Effector memory CD8-positive, alpha-beta T cell (primary cell): ENCODE results near the gene DUS3L.

Source experiments
- ATAC-seq: fragments of 150-1000 bp; cut with Tn5 transposase; replicated peaks from 2 replicates; pipeline ENCODE4 v1.10.0; 2021; ENCODE audit warnings: mild to moderate bottlenecking, moderate library complexity
- DNase-seq, 3 experiments: peaks; one replicate each; pipeline ENCODE4 v3.0.0; 2021
- H3K27ac Mint-ChIP-seq, 2 donors: one replicate each; pipeline ENCODE4 v1.8.0; 2022; ENCODE audit warnings: mild to moderate bottlenecking in 2 of 2, mixed read lengths in 2 of 2, moderate library complexity in 2 of 2
- H3K27me3 Mint-ChIP-seq, 2 donors: one replicate each; pipeline ENCODE4 v1.8.0; 2022; ENCODE audit warnings: mixed read lengths in 2 of 2
- H3K36me3 Mint-ChIP-seq: one replicate; pipeline ENCODE4 v1.8.0; 2022; ENCODE audit warnings: mild to moderate bottlenecking, moderate library complexity, mixed read lengths; ENCODE audit not compliant: insufficient read depth
- H3K4me1 Mint-ChIP-seq, 2 donors: one replicate each; pipeline ENCODE4 v1.8.0; 2022; ENCODE audit warnings: low read depth in 2 of 2, mixed read lengths in 2 of 2
- H3K4me3 Mint-ChIP-seq, 2 donors: one replicate each; pipeline ENCODE4 v1.8.0; 2022; ENCODE audit warnings: mild to moderate bottlenecking in 2 of 2, mixed read lengths in 2 of 2, moderate library complexity in 2 of 2
- H3K9me3 Mint-ChIP-seq, 2 donors: one replicate each; pipeline ENCODE4 v1.8.0; 2022; ENCODE audit warnings: mixed read lengths in 2 of 2

DUS3L gene

DNA sequence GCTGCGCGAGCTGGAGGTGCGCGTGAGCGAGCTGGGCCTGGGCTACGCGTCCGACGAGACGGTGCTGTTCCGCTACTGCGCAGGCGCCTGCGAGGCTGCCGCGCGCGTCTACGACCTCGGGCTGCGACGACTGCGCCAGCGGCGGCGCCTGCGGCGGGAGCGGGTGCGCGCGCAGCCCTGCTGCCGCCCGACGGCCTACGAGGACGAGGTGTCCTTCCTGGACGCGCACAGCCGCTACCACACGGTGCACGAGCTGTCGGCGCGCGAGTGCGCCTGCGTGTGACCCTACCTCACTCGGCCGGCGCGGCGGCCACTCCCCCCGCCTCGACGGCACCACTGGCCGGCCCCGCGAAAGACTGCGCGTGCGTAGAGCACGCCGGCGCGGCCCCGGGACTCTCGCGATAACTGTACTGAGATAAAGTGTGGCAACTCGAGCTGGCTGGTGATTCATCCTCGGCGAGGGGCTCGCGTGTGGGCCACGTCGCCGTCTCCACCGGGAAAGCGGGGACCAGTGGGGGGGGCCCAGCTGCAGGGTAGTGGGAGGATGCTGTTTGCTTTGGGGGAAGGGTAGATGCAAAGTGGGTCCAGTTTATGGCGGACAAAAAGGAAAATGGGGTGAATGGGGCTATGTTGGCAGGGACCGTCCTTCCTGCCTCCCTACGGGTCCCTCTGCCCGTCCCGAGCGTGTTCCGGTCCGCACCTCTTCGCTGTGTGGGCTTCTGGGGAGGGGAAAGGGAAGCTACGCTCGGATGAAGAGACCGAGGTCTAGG, 37.1 kb upstream of the DUS3L start:
- peaks cover 8 to 13% of the 10 kb centered on the region in 2 donors for H3K27me3 Mint-ChIP-seq
- H3K27ac Mint-ChIP-seq, result peak overlapping the region; percentile 94 to 96
- peaks cover 8 to 11% of the 10 kb centered on the region in 2 donors for H3K4me1 Mint-ChIP-seq
- peak overlapping the region; percentile 83 to 90 for H3K4me3 Mint-ChIP-seq
- peak; percentile 80 to 90 (median 87) for DNase-seq
- H3K9me3 Mint-ChIP-seq, result no peaks in the 10 kb centered on the region
- peak; percentile 82 for ATAC-seq
- H3K36me3 Mint-ChIP-seq, result peaks cover 22% of the 10 kb centered on the region

- DNase-seq (no peak), ATAC-seq (no peak)
- Mint-ChIP-seq H3K36me3 (peaks cover 22% of the 10 kb centered on the region), H3K4me3 (peak overlapping the region; percentile 66 to 78), H3K27ac (peak overlapping the region in 1 of 2 donors; percentile 70), H3K9me3 (no peaks in the 10 kb centered on the region), H3K27me3 (peaks cover 8 to 11% of the 10 kb centered on the region in 2 donors), H3K4me1 (peaks cover 8 to 11% of the 10 kb centered on the region in 2 donors)
Measured at GRCh38 chr19:5827342-5827890, 36.5 kb upstream of the DUS3L start.

DNA sequence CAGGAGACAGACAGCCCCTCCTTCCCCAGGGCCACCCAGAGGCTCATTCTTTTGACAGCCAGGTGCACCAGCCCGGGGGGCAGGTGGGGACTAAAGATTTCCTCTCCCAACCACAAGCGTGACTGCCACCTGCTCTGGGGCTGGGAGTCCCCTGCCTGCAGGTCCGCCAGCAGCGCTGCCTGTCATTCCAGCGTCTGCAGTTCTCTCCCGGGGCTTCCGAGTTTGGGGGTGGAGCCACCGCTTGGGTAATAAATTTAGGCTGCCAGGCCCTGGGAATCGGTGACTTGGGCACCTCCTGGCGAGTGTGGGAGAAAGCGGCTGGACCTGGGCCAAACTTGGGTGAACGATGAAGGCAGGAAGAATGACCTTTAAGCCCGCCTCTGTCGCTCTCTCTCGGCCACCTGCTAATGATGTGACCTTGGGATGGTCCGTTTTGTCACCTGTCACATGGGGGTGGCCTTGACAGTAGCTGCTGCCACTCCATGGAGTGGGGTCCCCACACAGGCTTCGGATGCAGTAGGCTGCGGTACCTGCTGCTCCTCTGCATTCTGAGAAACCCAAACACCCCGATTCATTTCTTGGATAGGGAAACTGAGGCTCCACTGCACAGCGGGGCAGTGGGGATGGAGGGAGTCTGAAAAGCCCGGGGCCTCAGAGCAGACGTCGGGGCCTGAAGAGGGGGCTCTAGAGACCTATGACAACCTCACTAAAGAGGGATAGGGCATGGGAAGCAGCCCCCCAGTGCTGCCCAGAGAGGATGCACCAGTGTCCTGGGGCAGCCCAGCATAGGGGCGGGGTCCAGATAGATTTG, 35.8 kb upstream of the DUS3L start:
- no peak for DNase-seq
- Mint-ChIP-seq H3K4me3 (peak overlapping the region; percentile 66 to 78), H3K4me1 (peaks cover 8 to 11% of the 10 kb centered on the region in 2 donors), H3K36me3 (peaks cover 22% of the 10 kb centered on the region), H3K27ac (peak overlapping the region in 1 of 2 donors; percentile 70), H3K9me3 (no peaks in the 10 kb centered on the region), H3K27me3 (peaks cover 5 to 8% of the 10 kb centered on the region in 2 donors)
- ATAC-seq, result no peak

- H3K27me3 Mint-ChIP-seq, result peaks cover 4 to 9% of the 10 kb centered on the region in 2 donors
- peaks cover 0 to 2% of the 10 kb centered on the region in 2 donors for H3K9me3 Mint-ChIP-seq
- ATAC-seq, result no peak
- DNase-seq, result no peak
- H3K4me3 Mint-ChIP-seq, result no peak overlapping the region
- peaks cover 8 to 11% of the 10 kb centered on the region in 2 donors for H3K4me1 Mint-ChIP-seq
- H3K27ac Mint-ChIP-seq, result no peak overlapping the region
- H3K36me3 Mint-ChIP-seq, result peaks cover 24% of the 10 kb centered on the region
Measured at GRCh38 chr19:5825178-5825577, 34.2 kb upstream of the DUS3L start.

DNA sequence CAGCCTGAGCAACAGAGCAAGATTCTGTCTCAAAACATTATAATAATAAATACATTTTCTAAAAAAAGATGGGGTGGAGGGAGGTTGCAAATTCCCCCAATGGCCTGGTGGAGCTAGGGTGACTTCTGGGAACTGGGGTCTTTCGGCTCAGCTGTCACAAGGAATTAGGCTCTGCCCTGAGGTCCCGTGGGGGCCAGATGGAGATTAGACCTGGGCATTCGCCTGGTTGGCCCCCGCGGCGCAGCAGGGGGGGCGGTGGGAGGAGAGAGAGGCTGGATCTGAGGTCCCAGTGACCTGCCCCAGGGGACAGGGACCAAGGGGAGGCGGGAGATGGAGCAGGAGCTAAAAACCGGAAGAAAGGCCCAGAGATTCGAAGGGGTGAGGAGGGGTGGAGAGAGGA, 33.8 kb upstream of the DUS3L start:
- Mint-ChIP-seq H3K27me3 (peaks cover under 1 to 5% of the 10 kb centered on the region in 2 donors), H3K9me3 (peaks cover 0 to 2% of the 10 kb centered on the region in 2 donors), H3K36me3 (peaks cover 24% of the 10 kb centered on the region), H3K27ac (no peak overlapping the region), H3K4me3 (no peak overlapping the region), H3K4me1 (peaks cover 8 to 11% of the 10 kb centered on the region in 2 donors)
- no peak for DNase-seq
- no peak for ATAC-seq

GRCh38 chr19:5823579-5824281, 32.8 kb upstream of the DUS3L start:
- DNase-seq (no peak), ATAC-seq (no peak)
- H3K27me3 Mint-ChIP-seq, result peaks cover 0 to 5% of the 10 kb centered on the region in 2 donors
- H3K4me1 Mint-ChIP-seq, result peaks cover 8 to 10% of the 10 kb centered on the region in 2 donors
- peaks cover 22% of the 10 kb centered on the region for H3K36me3 Mint-ChIP-seq
- H3K9me3 Mint-ChIP-seq, result peaks cover 0 to 2% of the 10 kb centered on the region in 2 donors
- no peak overlapping the region for H3K4me3 Mint-ChIP-seq
- H3K27ac Mint-ChIP-seq, result no peak overlapping the region

DNA sequence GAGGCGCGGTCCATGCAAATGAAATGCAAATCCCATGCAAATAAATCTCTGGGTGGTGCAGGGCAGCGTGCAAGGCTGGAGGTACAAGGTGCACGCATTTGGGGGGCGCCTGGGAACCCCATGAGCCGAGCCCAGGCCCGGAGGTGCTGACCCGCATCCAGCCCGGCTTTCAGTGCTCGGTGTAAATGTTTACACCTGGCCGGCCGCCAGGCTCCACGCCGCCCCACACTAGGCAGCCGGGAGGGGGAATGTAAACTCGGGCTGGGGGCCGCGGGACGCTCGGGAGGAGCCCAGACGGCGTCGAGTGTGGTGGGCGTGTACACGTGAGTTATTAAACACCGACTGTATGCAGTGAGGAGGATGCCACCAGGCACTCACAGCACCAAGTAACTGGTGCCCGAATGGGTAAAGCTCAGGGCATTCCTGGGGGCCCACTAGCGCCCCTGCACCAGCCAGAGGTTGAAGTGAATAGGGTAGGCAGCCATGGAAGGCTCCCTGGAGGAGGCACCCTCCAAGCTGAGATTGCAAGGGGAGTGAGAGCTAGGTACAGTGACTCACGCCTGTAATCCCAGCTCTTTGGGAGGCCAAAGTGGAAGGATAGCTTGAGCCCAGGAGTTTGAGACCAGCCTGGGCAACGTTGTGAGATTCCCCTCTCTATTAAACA, 31.4 kb upstream of the DUS3L start:
- DNase-seq, result no peak
- Mint-ChIP-seq H3K27me3 (peaks cover 3 to 12% of the 10 kb centered on the region in 2 donors), H3K27ac (no peak overlapping the region), H3K36me3 (peaks cover 13% of the 10 kb centered on the region), H3K9me3 (peaks cover 0 to 2% of the 10 kb centered on the region in 2 donors), H3K4me3 (no peak overlapping the region), H3K4me1 (peaks cover 4 to 6% of the 10 kb centered on the region in 2 donors)
- no peak for ATAC-seq

GRCh38 chr19:5821521-5822180, 30.7 kb upstream of the DUS3L start:
- Mint-ChIP-seq H3K9me3 (peaks cover 0 to 2% of the 10 kb centered on the region in 2 donors), H3K36me3 (peaks cover 6% of the 10 kb centered on the region), H3K27me3 (peaks cover 9 to 17% of the 10 kb centered on the region in 2 donors), H3K27ac (no peak overlapping the region), H3K4me3 (no peak overlapping the region), H3K4me1 (peaks cover 0 to 1% of the 10 kb centered on the region in 2 donors)
- ATAC-seq (no peak), DNase-seq (no peak)

DNA sequence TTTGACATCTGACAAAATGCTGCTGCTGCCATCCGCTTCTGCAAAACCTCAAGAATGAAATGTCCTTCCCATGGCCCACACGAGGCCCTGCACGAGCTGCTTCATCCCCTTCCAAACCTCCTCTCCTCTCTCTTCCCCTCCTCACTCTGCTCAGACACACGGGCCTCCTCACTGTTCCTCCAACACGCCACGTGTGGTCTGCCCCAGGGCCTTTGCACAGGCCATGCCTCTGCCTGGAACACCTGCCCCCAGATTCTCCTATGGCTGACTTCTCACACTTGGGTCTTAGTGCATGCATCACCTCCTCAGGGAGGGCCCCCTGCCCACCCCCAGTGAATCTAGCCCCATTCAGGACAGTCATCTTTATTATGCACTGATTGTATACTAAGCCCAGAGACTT, 29.8 kb upstream of the DUS3L start:
- ATAC-seq, result no peak
- H3K27ac Mint-ChIP-seq, result no peak overlapping the region
- H3K4me1 Mint-ChIP-seq, result no peaks in the 10 kb centered on the region

GRCh38 chr19:5818594-5818993, 27.6 kb upstream of the DUS3L start:
- H3K36me3 Mint-ChIP-seq, result peaks cover 4% of the 10 kb centered on the region
- DNase-seq (no peak), ATAC-seq (no peak)
- peaks cover 0 to 2% of the 10 kb centered on the region in 2 donors for H3K9me3 Mint-ChIP-seq
- peaks cover 14 to 22% of the 10 kb centered on the region in 2 donors for H3K27me3 Mint-ChIP-seq
- no peaks in the 10 kb centered on the region for H3K4me1 Mint-ChIP-seq
- H3K4me3 Mint-ChIP-seq, result no peak overlapping the region
- H3K27ac Mint-ChIP-seq, result no peak overlapping the region

More for the DNA sequence above, 29.8 kb upstream of the DUS3L start:
- no peak for DNase-seq
- no peak overlapping the region for H3K4me3 Mint-ChIP-seq
- H3K27me3 Mint-ChIP-seq, result peaks cover 14 to 22% of the 10 kb centered on the region in 2 donors
- H3K36me3 Mint-ChIP-seq, result peaks cover 6% of the 10 kb centered on the region
- peaks cover 0 to 2% of the 10 kb centered on the region in 2 donors for H3K9me3 Mint-ChIP-seq

DNA sequence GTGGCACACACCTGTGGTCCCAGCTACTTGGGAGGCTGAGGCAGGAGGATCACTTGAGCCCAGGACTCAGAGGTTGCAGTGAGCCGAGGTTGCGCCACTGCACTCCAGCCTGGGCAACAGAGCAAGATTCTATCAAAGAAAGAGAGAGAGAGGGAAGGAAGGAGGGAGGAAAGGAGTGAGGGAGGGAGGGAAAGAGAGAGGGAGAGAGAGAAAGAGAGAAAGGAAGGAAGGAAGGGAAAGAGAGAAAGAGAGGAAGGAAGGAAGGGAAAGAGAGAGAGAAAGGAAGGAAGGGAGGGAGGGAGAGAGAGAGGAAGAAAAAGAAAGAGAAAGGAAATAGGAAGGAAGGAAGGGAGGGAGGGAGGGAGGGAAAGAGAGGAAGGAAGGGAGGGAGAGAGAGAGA, 26.3 kb upstream of the DUS3L start:
- Mint-ChIP-seq H3K9me3 (peaks cover 0 to 2% of the 10 kb centered on the region in 2 donors), H3K27me3 (peaks cover 14 to 22% of the 10 kb centered on the region in 2 donors), H3K27ac (peak overlapping the region in 1 of 2 donors; percentile 39), H3K4me1 (no peaks in the 10 kb centered on the region), H3K36me3 (peaks cover 3% of the 10 kb centered on the region), H3K4me3 (no peak overlapping the region)
- DNase-seq (no peak), ATAC-seq (no peak)

DNA sequence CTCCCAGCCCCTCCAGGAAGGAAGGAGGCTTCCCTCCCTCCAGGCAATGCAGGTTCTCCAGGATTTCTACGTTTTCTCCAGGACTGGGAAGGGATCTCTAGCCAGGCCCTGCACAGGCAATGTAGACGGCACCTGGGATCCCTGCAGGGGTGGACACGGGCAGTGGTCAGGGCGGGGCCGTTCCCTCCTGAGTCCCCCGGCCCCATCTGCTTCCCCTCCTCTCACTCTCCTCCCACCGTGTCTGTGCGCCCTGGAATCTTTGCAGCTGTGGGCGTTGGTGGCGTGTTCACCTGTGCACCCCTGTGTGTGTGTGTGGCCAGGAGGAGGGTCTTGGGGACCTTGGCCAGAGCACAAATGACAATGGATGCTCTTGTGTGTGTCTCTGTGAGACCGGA, 23.9 kb upstream of the DUS3L start:
- H3K27ac Mint-ChIP-seq, result no peak overlapping the region
- peaks cover 14 to 17% of the 10 kb centered on the region in 2 donors for H3K27me3 Mint-ChIP-seq
- H3K36me3 Mint-ChIP-seq, result no peaks in the 10 kb centered on the region
- H3K4me1 Mint-ChIP-seq, result no peaks in the 10 kb centered on the region
- no peak overlapping the region for H3K4me3 Mint-ChIP-seq
- ATAC-seq (no peak), DNase-seq (no peak)
- no peaks in the 10 kb centered on the region for H3K9me3 Mint-ChIP-seq
